Thyroid gland (tissue), 4 donors: ENCODE measurements around the gene ZNF573.

Experiments used
- CTCF ChIP-seq, 6 experiments: fragments of 200-600 bp in 3 of 6; fragments of 450-650 bp in 3 of 6; sonication (generic) in 3 of 6; IDR thresholded peaks; one replicate each; pipeline ENCODE4 v1.5.1; 2016 to 2019; ENCODE audit warnings: antibody characterized with exemption in 6 of 6, mild to moderate bottlenecking in 2 of 6, inconsistent platforms in 1 of 6, moderate library complexity in 1 of 6
- POLR2A ChIP-seq, 2 donors: fragments of 450-650 bp; IDR thresholded peaks; one replicate each; pipeline ENCODE4 v1.6.1; 2017; ENCODE audit warnings: antibody characterized with exemption in 2 of 2, mild to moderate bottlenecking in 2 of 2, moderate library complexity in 1 of 2

DNA sequence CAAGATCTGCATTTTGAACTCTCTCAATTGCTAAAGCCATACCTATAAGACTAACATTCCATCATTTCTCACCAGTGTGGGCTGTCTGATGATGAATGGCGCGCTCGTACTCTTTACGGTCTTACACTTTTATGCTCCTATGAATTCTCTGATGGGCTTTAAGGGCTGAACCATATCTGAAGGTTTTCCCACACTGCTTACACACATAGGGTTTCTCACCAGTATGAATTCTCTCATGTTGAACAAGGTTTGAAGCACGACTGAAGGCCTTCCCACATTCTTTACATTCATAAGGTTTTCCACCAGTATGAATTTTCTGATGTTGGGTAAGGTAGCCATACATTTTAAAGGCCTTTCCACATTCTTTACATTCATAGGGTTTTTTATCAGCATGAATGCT is 41.0 kb downstream of the ZNF573 start:
- TF ChIP-seq CTCF (IDR thresholded peaks at IDR 0.05), result no peak
- no peak for TF ChIP-seq POLR2A (IDR thresholded peaks at IDR 0.05)
